HG03558 (cell line): ENCODE measurements around the gene LMOD1.
"Not testable (repeated sequence)": the region's sequence is repeated elsewhere in the genome, so short reads cannot be mapped to it uniquely, and the experiment has no call there.

Experiments
- ATAC-seq: cut with Tn5 transposase; IDR thresholded peaks from one replicate; pipeline ENCODE4 v1.9.1; 2021; ENCODE audit warnings: moderate number of reproducible peaks; ENCODE audit not compliant: unreplicated experiment; ENCODE audit errors: extremely low read depth

The LMOD1 gene

GRCh38 chr1:201880928-201881571 is 65.3 kb downstream of the LMOD1 start:
- ATAC-seq: no peak

GRCh38 chr1:201877877-201878401 is 68.4 kb downstream of the LMOD1 start:
- ATAC-seq: no peak

- ATAC-seq: no peak
Measured at GRCh38 chr1:201876148-201876818, 70.1 kb downstream of the LMOD1 start.

GRCh38 chr1:201874672-201875071 is 71.7 kb downstream of the LMOD1 start:
- no peak for ATAC-seq

GRCh38 chr1:201870397-201870796 is 76.0 kb downstream of the LMOD1 start:
- no peak for ATAC-seq

GRCh38 chr1:201861448-201861847 is 84.9 kb downstream of the LMOD1 start:
- ATAC-seq: no peak

- ATAC-seq: no peak
Measured at GRCh38 chr1:201859424-201859823, 86.9 kb downstream of the LMOD1 start.

- ATAC-seq: not testable (repeated sequence)
Measured at GRCh38 chr1:201856722-201857121, 89.6 kb downstream of the LMOD1 start.

GRCh38 chr1:201851949-201852348 is 94.4 kb downstream of the LMOD1 start:
- ATAC-seq: no peak

- no peak for ATAC-seq
Measured at GRCh38 chr1:201850053-201850397, 96.3 kb downstream of the LMOD1 start.

- no peak for ATAC-seq
Measured at GRCh38 chr1:201849372-201850052, 96.8 kb downstream of the LMOD1 start.

GRCh38 chr1:201848230-201848629 is 98.1 kb downstream of the LMOD1 start:
- ATAC-seq: no peak

- no peak for ATAC-seq
Measured at GRCh38 chr1:201847150-201847549, 99.2 kb downstream of the LMOD1 start.
